Keratinocyte (primary cell): ENCODE results near the gene SMARCC1. TPM values are rescaled to one million over a fixed set of nuclear protein-coding genes. Genes with fewer than 3 reads are reported as not detected.

Experiments
- DNase-seq: peaks from one replicate; pipeline ENCODE4 v3.0.0-alpha.2; 2011; ENCODE audit warnings: low read depth, missing footprints, low spot score
- FAIRE-seq: peaks from 2 replicates; lab custom pipeline; 2011; peaks lifted over from hg19 to GRCh38; lab: Jason Lieb, UNC
- H2AFZ ChIP-seq: 2 replicates; pipeline ENCODE4 v1.6.0; 2012; ENCODE audit warnings: low read length, control low read depth, inconsistent platforms; ENCODE audit not compliant: control insufficient read depth
- H3K27ac ChIP-seq: 2 replicates; pipeline ENCODE4 v1.5.1; 2011; ENCODE audit warnings: low read length; ENCODE audit not compliant: control insufficient read depth, insufficient read depth
- H3K27me3 ChIP-seq: 3 replicates; pipeline ENCODE4 v1.6.0; 2011; ENCODE audit warnings: low read length; ENCODE audit not compliant: control insufficient read depth, insufficient read depth; ENCODE audit errors: extremely low read depth
- H3K36me3 ChIP-seq, 2 experiments: 2 replicates in 1 of 2; 3 replicates in 1 of 2; pipeline ENCODE4 v1.5.1; 2011; ENCODE audit warnings: low read length in 2 of 2, mild to moderate bottlenecking in 1 of 2; ENCODE audit not compliant: control insufficient read depth in 2 of 2, insufficient read depth in 2 of 2; ENCODE audit errors: extremely low read depth in 1 of 2
- H3K4me1 ChIP-seq: 3 replicates; pipeline ENCODE4 v1.5.1; 2011; ENCODE audit warnings: low read length; ENCODE audit not compliant: control insufficient read depth, insufficient read depth; ENCODE audit errors: extremely low read depth
- H3K4me2 ChIP-seq: 3 replicates; pipeline ENCODE4 v1.6.0; 2011; ENCODE audit warnings: low read depth, low read length; ENCODE audit not compliant: control insufficient read depth, insufficient read depth; ENCODE audit errors: extremely low read depth
- H3K4me3 ChIP-seq, 3 experiments: fragments of 200-600 bp in 1 of 3; sonication (generic) in 1 of 3; 2 replicates in 2 of 3; 3 replicates in 1 of 3; pipeline ENCODE4 v1.5.1; 2011 to 2016; ENCODE audit warnings: low read length in 3 of 3, mild to moderate bottlenecking in 3 of 3, control low read depth in 2 of 3, inconsistent platforms in 1 of 3, low read depth in 1 of 3, mixed read lengths in 1 of 3, mixed run types in 1 of 3, moderate library complexity in 1 of 3; ENCODE audit not compliant: control insufficient read depth in 2 of 3, insufficient read depth in 2 of 3; ENCODE audit errors: extremely low read depth in 1 of 3
- H3K79me2 ChIP-seq: 2 replicates; pipeline ENCODE4 v1.6.0; 2012; ENCODE audit warnings: low read length; ENCODE audit not compliant: control insufficient read depth, insufficient read depth
- H3K9ac ChIP-seq: 3 replicates; pipeline ENCODE4 v1.6.0; 2011; ENCODE audit warnings: low read length; ENCODE audit not compliant: control insufficient read depth, insufficient read depth; ENCODE audit errors: extremely low read depth
- H3K9me1 ChIP-seq: 3 replicates; pipeline ENCODE4 v1.6.0; 2011; ENCODE audit warnings: low read length; ENCODE audit not compliant: control insufficient read depth, insufficient read depth; ENCODE audit errors: extremely low read depth
- H3K9me3 ChIP-seq: 2 replicates; pipeline ENCODE4 v1.5.1; 2012; ENCODE audit warnings: low read depth, low read length; ENCODE audit not compliant: control insufficient read depth
- H4K20me1 ChIP-seq: 3 replicates; pipeline ENCODE4 v1.6.0; 2011; ENCODE audit warnings: low read length; ENCODE audit not compliant: control insufficient read depth, insufficient read depth; ENCODE audit errors: extremely low read depth
- CTCF ChIP-seq, 3 experiments: IDR thresholded peaks in 1 of 3; conservative IDR thresholded peaks in 1 of 3; optimal IDR thresholded peaks in 1 of 3; 2 replicates in 2 of 3; 3 replicates in 1 of 3; pipeline versions ENCODE3 to v1.5.1; 2011; ENCODE audit warnings: low read length in 3 of 3, mild to moderate bottlenecking in 3 of 3, moderate library complexity in 2 of 3, control low read depth in 1 of 3, inconsistent platforms in 1 of 3; ENCODE audit not compliant: insufficient read depth in 2 of 3; ENCODE audit errors: extremely low read depth in 1 of 3
- EZH2 ChIP-seq: IDR thresholded peaks from one replicate; pipeline ENCODE4 v1.6.1; 2012; ENCODE audit warnings: inconsistent platforms, mild to moderate bottlenecking, low read length, moderate library complexity
- dilution Hi-C: fragments of 300-500 bp; cut with MboI; formaldehyde crosslinking; loops from one replicate; pipeline ENCODE4 v1.7.0; 2020; ENCODE audit warnings: low sequenced_read_pairs; ENCODE audit not compliant: extremely low pct_ligation_motif_present
- polyA plus RNA-seq, 5 experiments: library from polyadenylated mRNA; depleted of rRNA in 3 of 5; stranded (reverse) in 3 of 5; stranded (forward) in 1 of 5; unstranded in 1 of 5; fragments of >200 nt; gene quantifications; 1 replicate in 1 of 5; 2 replicates in 3 of 5; 3 replicates in 1 of 5; pipeline versions ENCODE4 v1.2.1 to v1.2.3, GENCODE V29; 2011 to 2012; ENCODE audit warnings: missing spikeins in 2 of 5, low read depth in 1 of 5, low replicate concordance in 1 of 5

Gene SMARCC1
- polyA plus RNA-seq, 1 donor (not counting 4 experiments of a cell fraction or from before 2014, with no cell fraction given), result 39.7 TPM

GRCh38 chr3:47612879-47613278, 168.8 kb downstream of the SMARCC1 start:
- no peaks in the 10 kb centered on the region for H3K79me2 ChIP-seq
- no peaks in the 10 kb centered on the region for H3K9me3 ChIP-seq
- dilution Hi-C loops, result no loop called here
- DNase-seq (no peak), FAIRE-seq (no peak)
- peaks cover 9% of the 10 kb centered on the region for H3K4me1 ChIP-seq
- peaks cover 14 to 17% of the 10 kb centered on the region in 2 experiments for H3K36me3 ChIP-seq
- no peaks in the 10 kb centered on the region for H3K9me1 ChIP-seq
- H3K9ac ChIP-seq, result no peak overlapping the region
- TF ChIP-seq CTCF (optimal IDR thresholded peaks at IDR 0.05 in 1 of 3, IDR thresholded peaks at IDR 0.05 in 1 of 3, conservative IDR thresholded peaks at IDR 0.05 in 1 of 3; ENCODE audit: extremely low read depth in 1 of 3, insufficient read depth in 2 of 3, low read length in 3 of 3) (no peak), EZH2 (no peak)
- H3K27ac ChIP-seq, result no peak overlapping the region
- H4K20me1 ChIP-seq, result no peaks in the 10 kb centered on the region
- no peak overlapping the region for H3K4me2 ChIP-seq
- no peak overlapping the region for H2AFZ ChIP-seq
- H3K4me3 ChIP-seq, result no peak overlapping the region
- no peaks in the 10 kb centered on the region for H3K27me3 ChIP-seq

GRCh38 chr3:47612178-47612577, 169.5 kb downstream of the SMARCC1 start:
- Histone ChIP-seq H3K36me3 (peaks cover 14 to 17% of the 10 kb centered on the region in 2 experiments), H3K4me3 (no peak overlapping the region), H4K20me1 (no peaks in the 10 kb centered on the region), H2AFZ (no peak overlapping the region), H3K9ac (no peak overlapping the region), H3K9me1 (no peaks in the 10 kb centered on the region), H3K4me1 (peaks cover 9% of the 10 kb centered on the region), H3K9me3 (no peaks in the 10 kb centered on the region), H3K27me3 (no peaks in the 10 kb centered on the region), H3K27ac (no peak overlapping the region), H3K4me2 (no peak overlapping the region), H3K79me2 (no peaks in the 10 kb centered on the region)
- DNase-seq (no peak), FAIRE-seq (no peak)
- TF ChIP-seq EZH2 (no peak), CTCF (optimal IDR thresholded peaks at IDR 0.05 in 1 of 3, IDR thresholded peaks at IDR 0.05 in 1 of 3, conservative IDR thresholded peaks at IDR 0.05 in 1 of 3; ENCODE audit: extremely low read depth in 1 of 3, insufficient read depth in 2 of 3, low read length in 3 of 3) (no peak)
- dilution Hi-C loops, result no loop called here
